ENCODE measurements around the gene MACO1. TPM values are rescaled to one million over a fixed set of nuclear protein-coding genes. Genes with fewer than 3 reads are reported as not detected.

MACO1 gene
- total RNA-seq, 1 experiment from 2014 or later = 17.4 TPM

DNA sequence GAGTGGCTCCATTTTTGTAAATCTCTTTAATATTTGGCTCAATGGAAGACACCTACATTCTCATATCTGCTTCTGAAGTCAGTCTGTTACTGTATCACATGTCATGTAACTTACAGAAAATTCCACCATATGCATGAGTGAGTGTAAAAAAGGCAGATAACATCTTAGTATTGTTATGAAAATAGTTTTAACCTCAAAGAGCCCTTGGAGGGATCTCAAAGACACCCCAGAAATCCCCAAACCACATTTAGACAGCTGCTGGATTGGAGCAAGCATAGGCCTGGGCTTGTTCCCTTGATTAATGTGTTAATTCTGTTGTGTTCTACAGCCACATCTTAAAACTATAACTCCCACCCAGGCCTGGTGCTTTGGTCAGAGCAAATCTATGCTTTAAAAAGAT is 16.9 kb downstream of the MACO1 start:
- H3K4me1 Mint-ChIP-seq (ENCODE audit: insufficient read depth, unreplicated experiment) = peaks cover 11% of the 10 kb centered on the region

DNA sequence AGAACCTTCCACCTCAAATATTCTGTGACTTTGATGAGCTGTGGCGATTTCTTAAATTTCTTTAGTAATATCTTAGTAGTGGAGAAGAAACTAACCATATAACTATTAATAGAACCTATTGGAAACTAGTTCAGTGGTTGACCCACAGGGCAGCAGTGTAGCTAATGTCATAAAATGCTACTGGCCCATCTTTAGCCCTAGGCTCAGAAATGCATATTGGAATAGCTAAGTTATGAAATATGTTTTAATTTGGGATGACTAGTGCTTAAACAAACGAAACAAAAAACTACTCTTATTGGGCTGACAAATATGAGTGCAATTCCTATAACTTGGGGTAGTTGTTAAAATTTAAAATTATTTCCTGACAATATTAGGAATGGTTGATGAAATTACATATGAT is 20.2 kb downstream of the MACO1 start:
- Mint-ChIP-seq H3K4me3 (ENCODE audit: unreplicated experiment) (no peak overlapping the region), H3K36me3 (ENCODE audit: insufficient read depth, unreplicated experiment) (peaks cover 20% of the 10 kb centered on the region), H3K27me3 (ENCODE audit: insufficient read depth, unreplicated experiment) (no peaks in the 10 kb centered on the region), H3K27ac (ENCODE audit: low read depth, unreplicated experiment) (no peak overlapping the region), H3K4me1 (ENCODE audit: insufficient read depth, unreplicated experiment) (no peaks in the 10 kb centered on the region), H3K9me3 (ENCODE audit: unreplicated experiment) (no peaks in the 10 kb centered on the region)
- ChIA-PET CTCF (interaction anchor here (0.7 to 1.1 kb wide), 3 partner anchors 37 to 824 kb away, joined by 3 to 5 read pairs (median 3); no protein-coding TSS in a partner anchor), POLR2A (interaction anchor here (0.7 to 1.3 kb wide), 3 partner anchors 12 to 204 kb away, joined by 3 read pairs; partner anchors contain the start of gene RSRP1)
- DNase-seq (ENCODE audit: unreplicated experiment) = no peak
- no TSS peak for BruUV-seq (replicated peaks)
- intact Hi-C loops (cut with micrococcal nuclease) = no loop called here
- TF ChIP-seq, protein P1, sequence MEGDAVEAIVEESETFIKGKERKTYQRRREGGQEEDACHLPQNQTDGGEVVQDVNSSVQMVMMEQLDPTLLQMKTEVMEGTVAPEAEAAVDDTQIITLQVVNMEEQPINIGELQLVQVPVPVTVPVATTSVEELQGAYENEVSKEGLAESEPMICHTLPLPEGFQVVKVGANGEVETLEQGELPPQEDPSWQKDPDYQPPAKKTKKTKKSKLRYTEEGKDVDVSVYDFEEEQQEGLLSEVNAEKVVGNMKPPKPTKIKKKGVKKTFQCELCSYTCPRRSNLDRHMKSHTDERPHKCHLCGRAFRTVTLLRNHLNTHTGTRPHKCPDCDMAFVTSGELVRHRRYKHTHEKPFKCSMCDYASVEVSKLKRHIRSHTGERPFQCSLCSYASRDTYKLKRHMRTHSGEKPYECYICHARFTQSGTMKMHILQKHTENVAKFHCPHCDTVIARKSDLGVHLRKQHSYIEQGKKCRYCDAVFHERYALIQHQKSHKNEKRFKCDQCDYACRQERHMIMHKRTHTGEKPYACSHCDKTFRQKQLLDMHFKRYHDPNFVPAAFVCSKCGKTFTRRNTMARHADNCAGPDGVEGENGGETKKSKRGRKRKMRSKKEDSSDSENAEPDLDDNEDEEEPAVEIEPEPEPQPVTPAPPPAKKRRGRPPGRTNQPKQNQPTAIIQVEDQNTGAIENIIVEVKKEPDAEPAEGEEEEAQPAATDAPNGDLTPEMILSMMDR (IDR thresholded peaks at IDR 0.05; ENCODE audit: unreplicated experiment) = no peak

More for the DNA sequence above, 16.9 kb downstream of the MACO1 start:
- Mint-ChIP-seq H3K27me3 (ENCODE audit: insufficient read depth, unreplicated experiment) (no peaks in the 10 kb centered on the region), H3K36me3 (ENCODE audit: insufficient read depth, unreplicated experiment) (peaks cover 7% of the 10 kb centered on the region), H3K9me3 (ENCODE audit: unreplicated experiment) (no peaks in the 10 kb centered on the region), H3K4me3 (ENCODE audit: unreplicated experiment) (no peak overlapping the region), H3K27ac (ENCODE audit: low read depth, unreplicated experiment) (no peak overlapping the region)
- POLR2A ChIA-PET = interaction anchor here (0.9 kb wide), 1 partner anchor 16 kb away, joined by 4 read pairs; no protein-coding TSS in a partner anchor
- CTCF ChIA-PET = no interaction called here
- BruUV-seq (replicated peaks) = no TSS peak
- no peak for DNase-seq (ENCODE audit: unreplicated experiment)
- TF ChIP-seq, protein P1 (IDR thresholded peaks at IDR 0.05; ENCODE audit: unreplicated experiment) = no peak
- intact Hi-C loops (cut with micrococcal nuclease) = no loop called here

DNA sequence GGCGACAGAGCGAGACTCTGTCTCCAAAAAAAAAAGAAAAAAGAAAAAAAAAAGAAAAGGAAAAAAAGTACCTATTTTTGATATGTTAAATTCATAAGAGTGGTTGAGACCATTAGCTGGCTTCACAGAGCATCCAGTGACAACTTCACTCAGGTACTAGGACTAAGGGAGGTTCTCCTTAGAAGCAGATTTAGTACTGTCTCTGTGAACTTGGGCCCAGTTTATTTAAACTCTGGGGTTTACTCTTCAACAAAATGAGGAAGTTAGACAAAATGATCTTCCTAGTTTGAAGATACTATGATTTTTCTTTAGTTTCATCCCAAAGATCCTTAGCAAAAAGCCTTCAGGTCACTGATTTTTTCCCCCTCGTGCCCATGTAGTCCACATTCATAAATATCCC is 21.2 kb downstream of the MACO1 start:
- intact Hi-C loops (cut with micrococcal nuclease) = no loop called here
- Mint-ChIP-seq H3K4me3 (ENCODE audit: unreplicated experiment) (no peak overlapping the region), H3K27ac (ENCODE audit: low read depth, unreplicated experiment) (no peak overlapping the region), H3K9me3 (ENCODE audit: unreplicated experiment) (no peaks in the 10 kb centered on the region), H3K27me3 (ENCODE audit: insufficient read depth, unreplicated experiment) (no peaks in the 10 kb centered on the region), H3K4me1 (ENCODE audit: insufficient read depth, unreplicated experiment) (no peaks in the 10 kb centered on the region), H3K36me3 (ENCODE audit: insufficient read depth, unreplicated experiment) (peaks cover 28% of the 10 kb centered on the region)
- POLR2A ChIA-PET = no interaction called here
- no peak for DNase-seq (ENCODE audit: unreplicated experiment)
- CTCF ChIA-PET = no interaction called here
- TF ChIP-seq, protein P1 (IDR thresholded peaks at IDR 0.05; ENCODE audit: unreplicated experiment) = no peak
- BruUV-seq (replicated peaks) = no TSS peak

DNA sequence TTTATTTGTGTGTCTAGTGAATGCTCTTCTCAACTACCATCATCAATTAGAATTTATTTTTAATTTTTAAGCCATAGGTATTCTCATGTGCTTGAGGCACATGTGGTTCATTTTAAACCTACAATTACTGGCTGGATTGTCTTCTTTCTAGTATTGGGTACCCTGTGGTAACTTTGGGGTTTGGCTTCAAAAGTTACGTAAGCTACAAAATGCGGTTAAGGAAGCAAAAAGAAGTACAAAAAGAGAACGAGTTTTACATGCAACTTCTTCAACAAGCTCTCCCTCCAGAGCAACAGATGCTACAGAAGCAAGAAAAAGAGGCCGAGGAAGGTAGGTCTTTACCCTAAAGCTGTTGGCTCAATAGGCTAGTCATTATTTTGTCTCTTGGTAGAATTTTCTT is 25.8 kb downstream of the MACO1 start:
- H3K9me3 Mint-ChIP-seq (ENCODE audit: unreplicated experiment) = no peaks in the 10 kb centered on the region
- no peak overlapping the region for H3K27ac Mint-ChIP-seq (ENCODE audit: low read depth, unreplicated experiment)
- no peak overlapping the region for H3K4me3 Mint-ChIP-seq (ENCODE audit: unreplicated experiment)
- BruUV-seq (replicated peaks) = no TSS peak
- peaks cover 53% of the 10 kb centered on the region for H3K36me3 Mint-ChIP-seq (ENCODE audit: insufficient read depth, unreplicated experiment)
- TF ChIP-seq, protein P1 (IDR thresholded peaks at IDR 0.05; ENCODE audit: unreplicated experiment) = no peak
- POLR2A ChIA-PET = no interaction called here
- DNase-seq (ENCODE audit: unreplicated experiment) = no peak
- intact Hi-C loops (cut with micrococcal nuclease) = no loop called here
- H3K4me1 Mint-ChIP-seq (ENCODE audit: insufficient read depth, unreplicated experiment) = no peaks in the 10 kb centered on the region
- CTCF ChIA-PET = interaction anchor here (1.0 kb wide), 1 partner anchor 32 kb away, joined by 3 read pairs; no protein-coding TSS in a partner anchor
- H3K27me3 Mint-ChIP-seq (ENCODE audit: insufficient read depth, unreplicated experiment) = no peaks in the 10 kb centered on the region
